HG02571 (cell line): Measurements from ENCODE around the gene TMEM40.
"Not testable (repeated sequence)": the region's sequence is repeated elsewhere in the genome, so short reads cannot be mapped to it uniquely, and the experiment has no call there.

Experiments
- ATAC-seq: cut with Tn5 transposase; IDR thresholded peaks from one replicate; pipeline ENCODE4 v1.9.1; 2021; ENCODE audit warnings: mild to moderate bottlenecking, moderate library complexity; ENCODE audit not compliant: unreplicated experiment

The TMEM40 gene

GRCh38 chr3:12722226-12722625 lies 36.8 kb downstream of the TMEM40 start:
- no peak for ATAC-seq

GRCh38 chr3:12719984-12720898 lies 38.8 kb downstream of the TMEM40 start:
- ATAC-seq = peak; percentile 82

DNA sequence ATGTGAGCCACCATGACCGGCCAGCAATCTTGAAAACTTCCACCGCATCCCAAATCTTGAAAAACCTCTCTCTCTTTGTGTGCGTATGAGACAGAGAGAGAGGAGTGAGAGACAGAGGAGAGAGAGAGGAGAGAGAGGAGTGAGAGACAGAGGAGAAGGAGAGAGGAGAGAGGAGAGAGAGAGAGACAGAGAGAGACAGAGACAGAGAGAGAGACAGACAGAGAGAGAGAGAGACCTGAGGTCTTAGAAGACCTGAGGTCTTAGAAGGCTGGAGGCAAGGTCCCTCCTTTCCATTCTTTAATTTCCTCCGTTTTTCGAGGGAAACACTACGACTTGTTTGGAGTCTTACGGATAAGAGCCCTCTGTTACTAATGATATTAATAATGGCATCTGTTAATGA lies 39.5 kb downstream of the TMEM40 start:
- ATAC-seq = no peak

DNA sequence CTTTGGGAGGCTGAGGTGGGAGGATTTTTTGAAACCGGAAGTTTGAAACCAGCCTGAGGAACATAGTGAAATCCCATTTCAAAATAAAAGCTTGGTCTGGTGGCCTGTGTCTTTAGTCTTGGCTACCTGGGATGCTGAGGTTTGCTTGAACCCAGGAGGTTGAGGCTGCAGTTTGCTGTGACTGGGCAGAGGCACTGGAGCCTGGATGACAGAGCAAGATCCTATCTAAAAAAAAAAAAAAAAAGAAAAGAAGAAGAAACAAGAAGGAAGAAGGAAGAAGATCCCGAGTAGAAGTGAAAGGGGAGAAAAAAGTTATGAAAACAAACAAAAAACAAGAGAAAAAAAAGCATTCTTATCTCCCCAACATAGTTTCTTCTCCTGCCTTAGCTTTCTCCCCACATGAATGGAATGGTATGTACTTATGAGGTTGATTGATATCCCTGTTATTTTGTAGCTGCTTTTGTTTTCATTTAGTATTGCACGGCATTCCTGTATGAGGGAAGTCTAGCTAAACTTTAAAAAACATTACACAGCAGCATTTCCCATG lies 42.4 kb downstream of the TMEM40 start:
- ATAC-seq = no peak

GRCh38 chr3:12714278-12714677 lies 44.8 kb downstream of the TMEM40 start:
- no peak for ATAC-seq

DNA sequence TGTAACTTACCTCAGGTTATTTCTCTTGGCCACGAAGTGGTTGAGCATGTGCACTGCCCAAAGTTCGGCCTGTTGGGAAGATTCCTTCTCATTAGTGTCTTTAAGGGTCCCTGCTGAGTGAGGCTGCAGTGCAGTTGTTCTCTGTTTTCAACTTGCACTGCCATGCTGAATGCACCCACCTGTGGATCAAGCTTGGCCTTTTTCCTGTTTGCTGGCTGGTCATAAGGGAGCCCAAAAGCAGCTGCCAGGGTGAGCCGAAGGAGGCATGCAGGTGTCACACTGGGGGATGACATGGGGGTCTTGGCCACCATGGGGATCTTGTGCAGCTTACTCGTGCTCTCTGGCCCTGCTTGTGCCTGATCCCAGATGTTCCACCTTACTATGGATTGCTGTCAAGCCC lies 49.0 kb downstream of the TMEM40 start:
- ATAC-seq = no peak

- ATAC-seq = no peak
Measured at GRCh38 chr3:12709334-12709733, 49.7 kb downstream of the TMEM40 start.

- no peak for ATAC-seq
Measured at GRCh38 chr3:12708584-12709192, 50.4 kb downstream of the TMEM40 start.

GRCh38 chr3:12707449-12707848 lies 51.6 kb downstream of the TMEM40 start:
- no peak for ATAC-seq

- ATAC-seq = peak; percentile 75
Measured at GRCh38 chr3:12706504-12707253, 52.4 kb downstream of the TMEM40 start.

DNA sequence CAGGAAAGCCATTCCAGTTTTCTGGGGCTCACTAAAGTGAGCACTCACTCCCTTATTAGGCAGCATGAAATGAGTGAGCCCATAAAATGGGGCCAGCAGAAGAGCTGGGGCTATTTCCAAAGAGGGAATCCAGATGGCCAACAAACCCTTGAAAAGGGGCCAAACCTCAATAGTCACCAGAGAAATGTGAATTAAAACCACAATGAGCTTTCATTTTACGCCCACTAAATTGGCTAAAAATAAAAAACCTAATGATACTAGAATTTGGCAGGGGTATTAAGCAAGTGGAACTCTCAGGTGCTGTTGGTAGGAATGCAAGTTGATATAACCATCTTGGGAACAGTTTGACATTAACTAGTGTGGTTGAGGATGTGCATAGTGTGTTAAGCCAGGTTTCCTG lies 53.1 kb downstream of the TMEM40 start:
- ATAC-seq = no peak

DNA sequence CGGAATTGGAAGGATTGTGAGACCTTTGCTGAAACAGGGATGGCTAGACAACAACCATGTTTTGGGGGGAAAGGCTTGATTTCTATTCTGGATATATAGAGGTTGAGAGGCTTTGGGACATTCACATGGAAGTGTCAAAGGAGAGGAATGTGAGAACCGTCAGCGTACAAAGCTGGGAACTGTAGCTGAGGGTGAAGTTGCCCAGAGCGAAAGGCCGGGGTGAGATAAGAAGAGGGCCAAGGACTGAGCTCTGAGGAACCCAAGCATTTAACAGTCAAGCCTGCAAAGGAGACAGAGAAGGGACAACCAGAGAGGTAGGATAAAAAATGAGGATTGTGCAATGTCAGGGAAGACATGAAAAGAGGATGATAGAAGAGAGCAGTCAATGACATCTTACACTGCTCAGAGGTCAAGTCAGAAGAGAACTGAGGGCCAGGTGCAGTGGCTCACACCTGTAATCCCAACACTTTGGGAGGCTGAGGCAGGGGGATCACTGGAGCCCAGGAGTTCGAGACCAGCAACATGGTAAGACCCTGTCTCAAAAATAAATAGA lies 53.6 kb downstream of the TMEM40 start:
- no peak for ATAC-seq

DNA sequence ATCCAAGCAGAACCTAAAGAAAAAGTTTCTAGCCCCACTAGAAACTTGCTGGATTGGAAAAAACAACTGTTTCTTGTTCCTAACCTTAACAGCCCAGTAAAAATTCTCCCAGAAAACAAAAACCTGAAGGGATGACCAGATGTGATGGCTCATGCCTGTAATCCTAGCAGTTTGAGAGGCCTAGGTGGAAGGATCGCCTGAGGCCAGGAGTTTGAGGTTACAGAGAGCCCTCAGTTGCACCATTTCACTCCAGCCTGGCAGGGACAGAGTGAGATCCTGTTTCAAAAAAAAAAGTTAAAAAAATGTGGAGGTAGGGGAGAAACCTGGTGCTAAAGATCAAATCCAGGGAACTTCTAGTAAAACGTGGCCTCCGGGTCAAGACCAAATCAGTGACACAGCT lies 56.6 kb downstream of the TMEM40 start:
- ATAC-seq = no peak

- ATAC-seq = not testable (repeated sequence)
Measured at GRCh38 chr3:12701601-12702000, 57.5 kb downstream of the TMEM40 start.

GRCh38 chr3:12700800-12701199 lies 58.3 kb downstream of the TMEM40 start:
- ATAC-seq = no peak

DNA sequence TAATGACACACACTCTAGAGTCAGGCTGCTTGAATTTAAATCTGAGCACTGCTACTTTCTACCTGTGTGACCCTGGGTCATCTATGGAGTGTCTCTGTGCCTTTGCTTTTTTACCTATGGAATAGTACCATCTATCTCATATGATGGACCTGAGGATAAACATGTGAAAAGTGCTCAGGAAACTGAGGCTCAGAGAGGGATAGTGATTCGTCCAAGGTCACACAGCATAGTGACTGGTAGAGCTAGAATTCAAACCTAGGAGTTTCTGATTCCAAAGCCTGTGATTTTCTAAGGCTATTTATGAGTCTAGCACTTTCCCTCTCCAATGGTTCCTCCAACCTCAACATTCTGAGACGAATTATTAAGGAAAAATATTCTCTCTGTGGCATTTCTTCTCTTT lies 63.1 kb downstream of the TMEM40 start:
- no peak for ATAC-seq

- ATAC-seq = no peak
Measured at GRCh38 chr3:12695112-12695511, 63.9 kb downstream of the TMEM40 start.

DNA sequence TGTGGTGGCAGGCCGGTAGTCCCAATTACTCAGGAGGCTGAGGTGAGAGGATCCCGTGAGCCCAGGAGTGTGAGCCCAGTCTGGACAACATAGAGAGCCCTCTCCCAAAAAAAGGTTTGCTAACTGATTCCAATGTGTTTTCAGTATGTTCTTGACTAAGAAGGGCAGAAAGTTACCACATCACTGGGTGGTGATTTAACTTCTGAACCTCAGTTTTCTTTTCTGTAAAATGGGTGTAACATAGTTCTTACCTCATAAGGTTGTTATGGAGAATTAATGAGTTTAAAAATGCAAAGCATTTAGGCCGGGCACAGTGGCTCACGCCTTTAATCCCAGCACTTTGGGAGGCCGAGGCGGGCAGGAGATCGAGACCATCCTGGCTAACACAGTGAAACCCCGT lies 66.6 kb downstream of the TMEM40 start:
- no peak for ATAC-seq

DNA sequence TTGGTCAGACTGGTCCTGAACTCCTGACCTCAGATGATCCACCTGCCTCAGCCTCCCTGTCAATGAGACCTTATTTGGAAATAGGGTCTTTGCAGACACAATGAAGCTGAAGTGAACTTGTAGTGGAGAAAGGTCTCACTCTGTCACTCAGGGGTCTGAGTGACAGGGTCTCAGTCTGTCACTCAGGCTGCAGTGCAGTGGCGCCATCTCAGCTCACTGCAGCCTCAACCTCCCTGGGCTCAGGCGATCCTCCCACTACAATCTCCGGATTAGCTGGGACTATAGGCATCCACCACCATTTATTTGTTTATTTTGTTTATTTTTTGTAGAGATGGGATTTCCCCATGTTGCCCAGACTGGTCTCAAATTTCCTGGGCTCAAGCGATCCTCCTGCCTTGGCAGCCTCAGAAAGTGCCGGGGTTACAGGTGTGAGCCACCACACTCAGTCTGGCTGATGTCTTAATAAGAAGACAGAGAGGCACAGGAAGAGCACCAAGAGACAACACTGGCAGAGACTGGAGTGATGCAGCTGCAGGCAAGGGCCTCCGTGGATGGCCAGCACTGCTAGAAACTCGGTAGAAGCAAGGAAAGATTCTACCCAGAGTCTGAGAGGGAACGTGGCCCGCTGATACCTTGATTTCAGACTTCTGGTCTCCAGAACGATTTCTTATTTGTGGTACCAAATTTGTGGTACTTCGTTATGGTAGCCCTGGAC lies 68.9 kb downstream of the TMEM40 start:
- no peak for ATAC-seq

GRCh38 chr3:12687948-12688347 lies 71.1 kb downstream of the TMEM40 start:
- ATAC-seq = no peak
